Fibroblast of lung (primary cell): ENCODE measurements around the gene FAM110A.

Experiments used
- EZH2 ChIP-seq: IDR thresholded peaks from 2 replicates; pipeline ENCODE4 v1.5.1; 2012; ENCODE audit warnings: low read length, control low read depth, mild to moderate bottlenecking; ENCODE audit errors: missing control alignments
- TF ChIP-seq, protein P1 (sequence below), 2 donors: IDR thresholded peaks in 1 of 2; conservative IDR thresholded peaks in 1 of 2; 1 replicate in 1 of 2; 2 replicates in 1 of 2; pipeline ENCODE4 v1.5.1; 2011 to 2012; ENCODE audit warnings: low read length in 2 of 2, control low read depth in 1 of 2, inconsistent platforms in 1 of 2, low read depth in 1 of 2, mild to moderate bottlenecking in 1 of 2

DNA sequence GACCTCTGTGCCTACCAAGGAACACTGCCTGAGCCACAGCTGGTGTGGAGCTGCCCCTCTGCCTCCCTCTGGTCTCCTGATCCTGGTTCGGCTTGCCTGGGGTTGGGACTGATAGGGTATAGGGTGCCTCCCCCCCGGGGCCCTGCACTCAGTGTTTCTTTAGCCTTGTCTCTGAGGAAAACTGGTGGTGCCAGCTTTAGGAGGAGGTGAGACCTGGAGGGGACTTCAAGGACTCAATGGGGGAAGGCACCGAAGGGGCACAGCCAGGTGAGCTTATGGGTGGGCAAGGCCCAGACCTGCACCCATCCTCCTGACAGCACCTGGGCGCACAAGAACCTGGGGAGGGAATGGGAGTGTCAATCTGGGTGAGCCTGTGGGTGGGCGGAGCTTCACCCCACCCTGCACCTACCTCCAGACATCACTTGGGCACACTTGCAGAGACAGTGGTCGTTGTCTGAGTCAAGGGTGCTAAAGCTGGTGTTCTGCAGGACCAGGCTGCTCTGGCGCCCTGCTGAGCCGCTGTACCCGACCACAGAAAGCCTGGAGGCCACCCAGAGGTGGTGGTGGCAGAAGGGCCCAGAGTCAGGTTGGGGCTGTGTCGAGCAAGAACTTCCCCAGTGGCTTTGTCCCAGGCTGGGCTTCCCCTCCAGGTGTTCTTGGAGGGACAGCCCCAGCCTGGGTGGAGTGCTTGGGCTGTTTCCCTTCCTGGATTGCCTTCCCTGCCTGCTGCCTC is 40.5 kb downstream of the FAM110A start:
- TF ChIP-seq, protein P1, sequence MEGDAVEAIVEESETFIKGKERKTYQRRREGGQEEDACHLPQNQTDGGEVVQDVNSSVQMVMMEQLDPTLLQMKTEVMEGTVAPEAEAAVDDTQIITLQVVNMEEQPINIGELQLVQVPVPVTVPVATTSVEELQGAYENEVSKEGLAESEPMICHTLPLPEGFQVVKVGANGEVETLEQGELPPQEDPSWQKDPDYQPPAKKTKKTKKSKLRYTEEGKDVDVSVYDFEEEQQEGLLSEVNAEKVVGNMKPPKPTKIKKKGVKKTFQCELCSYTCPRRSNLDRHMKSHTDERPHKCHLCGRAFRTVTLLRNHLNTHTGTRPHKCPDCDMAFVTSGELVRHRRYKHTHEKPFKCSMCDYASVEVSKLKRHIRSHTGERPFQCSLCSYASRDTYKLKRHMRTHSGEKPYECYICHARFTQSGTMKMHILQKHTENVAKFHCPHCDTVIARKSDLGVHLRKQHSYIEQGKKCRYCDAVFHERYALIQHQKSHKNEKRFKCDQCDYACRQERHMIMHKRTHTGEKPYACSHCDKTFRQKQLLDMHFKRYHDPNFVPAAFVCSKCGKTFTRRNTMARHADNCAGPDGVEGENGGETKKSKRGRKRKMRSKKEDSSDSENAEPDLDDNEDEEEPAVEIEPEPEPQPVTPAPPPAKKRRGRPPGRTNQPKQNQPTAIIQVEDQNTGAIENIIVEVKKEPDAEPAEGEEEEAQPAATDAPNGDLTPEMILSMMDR (conservative IDR thresholded peaks at IDR 0.05 in 1 of 2, IDR thresholded peaks at IDR 0.05 in 1 of 2; ENCODE audit: low read depth in 1 of 2, low read length in 2 of 2), result no peak
- no peak for TF ChIP-seq EZH2
